HCT116 (cell line): ENCODE data around the gene SVBP. TPM values are rescaled to one million over a fixed set of nuclear protein-coding genes. Genes with fewer than 3 reads are reported as not detected.

Source experiments
- ATAC-seq: fragments of 200-7000 bp; cut with Tn5 transposase; 2 replicates; pipeline ENCODE4 v1.9.1; 2020; ENCODE audit warnings: mild to moderate bottlenecking, moderate library complexity
- BruUV-seq: library from RNA; stranded (reverse); fragments of 400-500 nt; replicated peaks from 2 replicates; lab custom pipeline; 2021; lab: Mats Ljungman, UMichigan
- CTCF ChIA-PET: fragments of 300-600 bp; sonication (Branson Sonifier 250); formaldehyde crosslinking; loops from one replicate; lab custom pipeline; 2021; ENCODE audit warnings: antibody characterized with exemption; lab: Charles Lee
- POLR2A ChIA-PET: fragments of 300-600, 350-600 bp; sonication (Branson Sonifier 250); formaldehyde crosslinking; loops from one replicate; lab custom pipeline; 2021; ENCODE audit warnings: antibody characterized with exemption; lab: Charles Lee
- RAD21 ChIA-PET, 2 experiments: fragments of 300-600 bp; sonication (Branson Sonifier 250); formaldehyde crosslinking; loops; one replicate each; lab custom pipeline; 2023; ENCODE audit warnings: low total read pairs in 2 of 2; ENCODE audit not compliant: uncharacterized antibody in 2 of 2, unreplicated experiment in 2 of 2, low non-redundant PET in 1 of 2; lab: Charles Lee
- DNase-seq: peaks from one replicate; pipeline ENCODE4 v3.0.0-alpha.2; 2010; ENCODE audit warnings: low read depth, low spot score
- H2AFZ ChIP-seq: fragments of 200-600 bp; shearing (Covaris generic), sonication (generic); 2 replicates; pipeline ENCODE4 v1.6.1; 2017; ENCODE audit warnings: low read depth, mixed run types, mixed read lengths, antibody characterized with exemption, low read length; ENCODE audit not compliant: poor library complexity, severe bottlenecking
- H3K27ac ChIP-seq: 2 replicates; pipeline ENCODE4 v1.5.1; 2012; ENCODE audit warnings: low read depth, low read length
- H3K27me3 ChIP-seq: fragments of 200-600 bp; sonication (generic); 2 replicates; pipeline ENCODE4 v1.6.1; 2016; ENCODE audit warnings: mixed run types, low read length, mixed read lengths; ENCODE audit not compliant: insufficient read depth
- H3K36me3 ChIP-seq, 2 experiments: fragments of 200-500 bp in 1 of 2; fragments of 200-600 bp in 1 of 2; sonication (Bioruptor generic) in 1 of 2; sonication (generic) in 1 of 2; 2 replicates each; pipeline versions ENCODE4 v1.5.1 to v1.6.1; 2014 to 2016; ENCODE audit warnings: low read length in 2 of 2, inconsistent platforms in 1 of 2, mixed read lengths in 1 of 2, mixed run types in 1 of 2; ENCODE audit not compliant: insufficient read depth in 2 of 2, control insufficient read depth in 1 of 2
- H3K4me1 ChIP-seq, 2 experiments: fragments of 200-600 bp in 1 of 2; sonication (generic) in 1 of 2; 2 replicates each; pipeline versions ENCODE4 v1.5.1 to v1.6.1; 2012 to 2017; ENCODE audit warnings: low read length in 2 of 2, inconsistent platforms in 1 of 2, mild to moderate bottlenecking in 1 of 2, mixed read lengths in 1 of 2, mixed run types in 1 of 2, moderate library complexity in 1 of 2; ENCODE audit not compliant: insufficient read depth in 2 of 2, control insufficient read depth in 1 of 2
- H3K4me2 ChIP-seq: fragments of 200-600 bp; sonication (generic); 2 replicates; pipeline ENCODE4 v1.6.1; 2017; ENCODE audit warnings: mixed run types, low read length, mixed read lengths
- H3K4me3 ChIP-seq, 2 experiments: fragments of 200-600 bp in 1 of 2; sonication (generic) in 1 of 2; replicated peaks in 1 of 2; 2 replicates each; pipeline ENCODE4 v1.5.1; 2011 to 2016; ENCODE audit warnings: low read length in 2 of 2, control low read depth in 1 of 2, low read depth in 1 of 2, mild to moderate bottlenecking in 1 of 2, mixed read lengths in 1 of 2, mixed run types in 1 of 2
- H3K79me2 ChIP-seq: fragments of 200-600 bp; sonication (generic); 2 replicates; pipeline ENCODE4 v1.6.1; 2017; ENCODE audit warnings: mild to moderate bottlenecking, mixed run types, low read length, moderate library complexity, mixed read lengths; ENCODE audit not compliant: insufficient read depth
- H3K9ac ChIP-seq: fragments of 200-600 bp; sonication (generic); 2 replicates; pipeline ENCODE4 v1.6.1; 2016; ENCODE audit warnings: low read length, mixed read lengths
- H3K9me2 ChIP-seq: fragments of 200-600 bp; sonication (generic), shearing (Covaris generic); 2 replicates; pipeline ENCODE4 v1.6.1; 2017; ENCODE audit warnings: mixed run types, mild to moderate bottlenecking, moderate library complexity; ENCODE audit not compliant: insufficient read depth
- H3K9me3 ChIP-seq, 2 experiments: fragments of 200-500 bp in 1 of 2; fragments of 200-600 bp in 1 of 2; sonication (Bioruptor generic) in 1 of 2; sonication (generic) in 1 of 2; 2 replicates each; pipeline ENCODE4 v1.6.1; 2014 to 2017; ENCODE audit warnings: low read length in 2 of 2, mixed read lengths in 2 of 2, inconsistent platforms in 1 of 2, low read depth in 1 of 2, mild to moderate bottlenecking in 1 of 2, mixed run types in 1 of 2, moderate library complexity in 1 of 2; ENCODE audit not compliant: control insufficient read depth in 1 of 2, insufficient read depth in 1 of 2
- H4K20me1 ChIP-seq: fragments of 200-600 bp; sonication (generic), shearing (Covaris generic); 2 replicates; pipeline ENCODE4 v1.6.1; 2017; ENCODE audit warnings: mixed run types, mild to moderate bottlenecking, moderate library complexity; ENCODE audit not compliant: insufficient read depth
- ATF3 ChIP-seq: IDR thresholded peaks from 2 replicates; pipeline ENCODE4 v1.6.1; 2012
- MAX ChIP-seq: IDR thresholded peaks from 2 replicates; pipeline ENCODE4 v1.6.1; 2012
- POLR2A ChIP-seq: IDR thresholded peaks from 2 replicates; pipeline ENCODE4 v1.7.0; 2011; ENCODE audit warnings: borderline replicate concordance; ENCODE audit not compliant: insufficient read depth, insufficient read length; ENCODE audit errors: extremely low read depth
- POLR2AphosphoS5 ChIP-seq: IDR thresholded peaks from 2 replicates; pipeline ENCODE4 v1.6.1; 2011; ENCODE audit warnings: mild to moderate bottlenecking, low read depth, low read length, moderate library complexity
- SIN3A ChIP-seq: IDR thresholded peaks from 2 replicates; pipeline ENCODE4 v1.6.1; 2012; ENCODE audit warnings: low read depth
- SP1 ChIP-seq: IDR thresholded peaks from 2 replicates; pipeline ENCODE4 v1.6.1; 2012; ENCODE audit warnings: low read depth
- SRF ChIP-seq: IDR thresholded peaks from 2 replicates; pipeline ENCODE4 v1.6.1; 2012; ENCODE audit warnings: low read depth
- TCF7L2 ChIP-seq: IDR thresholded peaks from 2 replicates; pipeline ENCODE4 v1.7.0; 2011; ENCODE audit warnings: borderline replicate concordance, inconsistent platforms; ENCODE audit not compliant: insufficient read depth, insufficient read length; ENCODE audit errors: extremely low read depth
- YY1 ChIP-seq: IDR thresholded peaks from 2 replicates; pipeline ENCODE4 v1.6.1; 2011; ENCODE audit warnings: low read length, low read depth, moderate library complexity, mild to moderate bottlenecking; ENCODE audit not compliant: insufficient replicate concordance; ENCODE audit errors: extremely low read depth
- ZNF274 ChIP-seq: fragments of 200-500 bp; sonication (Bioruptor generic); IDR thresholded peaks from 2 replicates; pipeline ENCODE4 v1.6.1; 2014; ENCODE audit warnings: mild to moderate bottlenecking, low read depth, low read length, inconsistent platforms
- intact Hi-C: fragments of 100-400 bp; cut with micrococcal nuclease; formaldehyde crosslinking; loops from 2 replicates; pipeline ENCODE4 v1.10.0; 2022
- total RNA-seq: library from RNA; stranded (reverse); gene quantifications from one replicate; pipeline ENCODE4 v1.2.1, GENCODE V29; 2021; ENCODE audit not compliant: unreplicated experiment
- TF ChIP-seq, protein P1 (sequence below): IDR thresholded peaks from 2 replicates; pipeline ENCODE4 v1.6.1; 2012; ENCODE audit warnings: low read depth

SVBP gene
- total RNA-seq, 1 experiment from 2014 or later: 14.4 TPM

DNA sequence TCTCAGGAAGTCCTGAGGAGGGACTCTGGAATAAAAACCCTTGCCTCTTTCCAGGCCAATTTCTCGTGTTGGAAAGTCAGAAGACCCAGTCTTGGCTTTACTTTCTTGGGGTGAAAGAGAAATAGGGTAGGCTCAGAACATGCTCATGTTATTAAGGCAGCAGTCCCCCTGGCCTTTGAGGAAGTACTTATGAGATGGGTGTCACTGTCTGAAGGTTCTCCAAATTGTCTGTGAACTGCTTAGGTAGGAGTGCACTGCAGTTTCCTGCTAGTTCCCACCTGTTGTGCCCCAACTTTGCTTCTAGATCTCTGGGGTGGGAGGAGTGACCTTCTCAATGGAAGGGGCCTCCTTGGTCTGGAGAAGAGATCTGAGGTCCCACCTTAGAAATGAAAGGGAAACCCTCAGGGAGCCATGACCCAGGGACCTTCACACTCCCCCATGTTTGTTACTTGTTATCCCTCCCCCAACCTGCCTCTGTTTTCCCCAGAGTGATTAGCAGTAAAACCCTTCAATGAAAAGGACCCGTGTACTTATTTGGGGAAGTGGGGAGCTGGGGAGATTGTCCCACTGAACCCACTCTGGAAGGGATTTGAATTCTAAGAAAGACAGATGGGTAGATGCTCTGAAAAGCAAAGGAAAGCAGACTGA is 34.9 kb upstream of the SVBP start:
- Histone ChIP-seq H3K27ac (no peak overlapping the region), H3K4me3 (no peak overlapping the region), H3K4me1 (peaks cover 7 to 9% of the 10 kb centered on the region in 2 experiments; a peak in 3 of 4 replicates), H3K79me2 (peaks cover 18% of the 10 kb centered on the region), H2AFZ (no peak overlapping the region), H3K36me3 (peaks cover 7 to 8% of the 10 kb centered on the region in 2 experiments; a peak in 3 of 4 replicates), H3K9me3 (peaks cover 0 to 5% of the 10 kb centered on the region in 2 experiments; a peak in 1 of 4 replicates), H4K20me1 (no peaks in the 10 kb centered on the region), H3K9me2 (no peaks in the 10 kb centered on the region), H3K9ac (no peak overlapping the region), H3K4me2 (no peak overlapping the region), H3K27me3 (no peaks in the 10 kb centered on the region)
- DNase-seq (no peak), ATAC-seq (no peak)
- intact Hi-C loops: no loop called here
- no TSS peak for BruUV-seq
- RAD21 ChIA-PET: no interaction called here
- POLR2A ChIA-PET: no interaction called here
- TF ChIP-seq YY1 (no peak), ZNF274 (no peak), SRF (no peak), SIN3A (no peak), MAX (no peak)
- CTCF ChIA-PET: no interaction called here

- Histone ChIP-seq H3K9me2 (no peaks in the 10 kb centered on the region), H3K9me3 (peaks cover 0 to 4% of the 10 kb centered on the region in 2 experiments; a peak in 1 of 4 replicates), H4K20me1 (no peaks in the 10 kb centered on the region), H3K27ac (no peak overlapping the region), H2AFZ (no peak overlapping the region), H3K4me2 (no peak overlapping the region), H3K4me1 (peaks cover 7 to 9% of the 10 kb centered on the region in 2 experiments; a peak in 3 of 4 replicates), H3K9ac (no peak overlapping the region), H3K4me3 (no peak overlapping the region), H3K36me3 (peaks cover 7 to 8% of the 10 kb centered on the region in 2 experiments; a peak in 3 of 4 replicates), H3K27me3 (no peaks in the 10 kb centered on the region), H3K79me2 (peaks cover 23% of the 10 kb centered on the region)
- intact Hi-C loops: no loop called here
- CTCF ChIA-PET: no interaction called here
- RAD21 ChIA-PET: no interaction called here
- ATAC-seq (no peak), DNase-seq (no peak)
- POLR2A ChIA-PET: no interaction called here
- no TSS peak for BruUV-seq
- TF ChIP-seq, protein P1, sequence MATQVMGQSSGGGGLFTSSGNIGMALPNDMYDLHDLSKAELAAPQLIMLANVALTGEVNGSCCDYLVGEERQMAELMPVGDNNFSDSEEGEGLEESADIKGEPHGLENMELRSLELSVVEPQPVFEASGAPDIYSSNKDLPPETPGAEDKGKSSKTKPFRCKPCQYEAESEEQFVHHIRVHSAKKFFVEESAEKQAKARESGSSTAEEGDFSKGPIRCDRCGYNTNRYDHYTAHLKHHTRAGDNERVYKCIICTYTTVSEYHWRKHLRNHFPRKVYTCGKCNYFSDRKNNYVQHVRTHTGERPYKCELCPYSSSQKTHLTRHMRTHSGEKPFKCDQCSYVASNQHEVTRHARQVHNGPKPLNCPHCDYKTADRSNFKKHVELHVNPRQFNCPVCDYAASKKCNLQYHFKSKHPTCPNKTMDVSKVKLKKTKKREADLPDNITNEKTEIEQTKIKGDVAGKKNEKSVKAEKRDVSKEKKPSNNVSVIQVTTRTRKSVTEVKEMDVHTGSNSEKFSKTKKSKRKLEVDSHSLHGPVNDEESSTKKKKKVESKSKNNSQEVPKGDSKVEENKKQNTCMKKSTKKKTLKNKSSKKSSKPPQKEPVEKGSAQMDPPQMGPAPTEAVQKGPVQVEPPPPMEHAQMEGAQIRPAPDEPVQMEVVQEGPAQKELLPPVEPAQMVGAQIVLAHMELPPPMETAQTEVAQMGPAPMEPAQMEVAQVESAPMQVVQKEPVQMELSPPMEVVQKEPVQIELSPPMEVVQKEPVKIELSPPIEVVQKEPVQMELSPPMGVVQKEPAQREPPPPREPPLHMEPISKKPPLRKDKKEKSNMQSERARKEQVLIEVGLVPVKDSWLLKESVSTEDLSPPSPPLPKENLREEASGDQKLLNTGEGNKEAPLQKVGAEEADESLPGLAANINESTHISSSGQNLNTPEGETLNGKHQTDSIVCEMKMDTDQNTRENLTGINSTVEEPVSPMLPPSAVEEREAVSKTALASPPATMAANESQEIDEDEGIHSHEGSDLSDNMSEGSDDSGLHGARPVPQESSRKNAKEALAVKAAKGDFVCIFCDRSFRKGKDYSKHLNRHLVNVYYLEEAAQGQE: no peak
- no peak for TF ChIP-seq ATF3
- no peak for TF ChIP-seq POLR2A
- no peak for TF ChIP-seq MAX
- TF ChIP-seq SP1: no peak
- no peak for TF ChIP-seq YY1
- TF ChIP-seq POLR2AphosphoS5: no peak
- TF ChIP-seq TCF7L2: no peak
- TF ChIP-seq ZNF274: no peak
Measured at GRCh38 chr1:42851420-42851819, 34.2 kb upstream of the SVBP start.
